Suprapubic skin (tissue), 3 donors: ENCODE results near the gene ATRIP.

Experiments
- CTCF ChIP-seq, 2 donors: fragments of 200-600 bp in 1 of 2; fragments of 450-650 bp in 1 of 2; sonication (generic) in 1 of 2; IDR thresholded peaks; one replicate each; pipeline ENCODE4 v1.5.1; 2016 to 2019; ENCODE audit warnings: antibody characterized with exemption in 2 of 2, mild to moderate bottlenecking in 1 of 2, moderate library complexity in 1 of 2
- EP300 ChIP-seq: sonication (generic); formaldehyde crosslinking; IDR thresholded peaks from one replicate; pipeline ENCODE4 v1.6.1; 2017; ENCODE audit warnings: antibody characterized with exemption

GRCh38 chr3:48397767-48398681, 48.5 kb upstream of the ATRIP start:
- TF ChIP-seq CTCF (IDR thresholded peaks at IDR 0.05): no peak
- no peak for TF ChIP-seq EP300
